WI38 (cell line): Measurements from ENCODE around the gene IFNA21.

Experiments used
- H3K4me3 ChIP-seq: 2 replicates; pipeline ENCODE4 v1.5.1; 2011; ENCODE audit warnings: low read depth, mild to moderate bottlenecking, control low read depth, low read length
- CTCF ChIP-seq: IDR thresholded peaks from 2 replicates; pipeline ENCODE4 v1.5.1; 2012; ENCODE audit warnings: low read depth, mild to moderate bottlenecking, control low read depth, low read length

The IFNA21 gene

GRCh38 chr9:21121595-21122251 lies 44.7 kb downstream of the IFNA21 start:
- no peak for TF ChIP-seq CTCF
- no peak overlapping the region for H3K4me3 ChIP-seq

- TF ChIP-seq CTCF, result no peak
- no peak overlapping the region for H3K4me3 ChIP-seq
Observed at GRCh38 chr9:21121079-21121478, 45.4 kb downstream of the IFNA21 start.

GRCh38 chr9:21119093-21119770 lies 47.2 kb downstream of the IFNA21 start:
- H3K4me3 ChIP-seq, result no peak overlapping the region
- no peak for TF ChIP-seq CTCF
